Activated CD8-positive, alpha-beta memory T cell treated with anti-CD3 and anti-CD28 coated beads for 36 hours (primary cell): ENCODE results near the gene PSMB8. TPM values are rescaled to one million over a fixed set of nuclear protein-coding genes. Genes with fewer than 3 reads are reported as not detected.
"Not testable (repeated sequence)": the region's sequence is repeated elsewhere in the genome, so short reads cannot be mapped to it uniquely, and the experiment has no call there.

Experiments
- CTCF ChIA-PET: fragments of 350-600 bp; sonication (Branson Sonifier 250); formaldehyde crosslinking; loops from one replicate; lab custom pipeline; 2021; ENCODE audit warnings: antibody characterized with exemption; lab: Charles Lee
- POLR2A ChIA-PET: fragments of 350-600 bp; sonication (Branson Sonifier 250); formaldehyde crosslinking; loops from one replicate; lab custom pipeline; 2021; ENCODE audit warnings: antibody characterized with exemption; lab: Charles Lee
- total RNA-seq, 2 experiments: library from RNA; stranded (reverse); gene quantifications; one replicate each; pipeline ENCODE4 v1.2.3, GENCODE V29; 2021

PSMB8 gene
- total RNA-seq: 100 to 1,000 TPM; 295 TPM

GRCh38 chr6:32843979-32844838, at the start of gene PSMB8:
PSMB8 (minus strand) TSS chr6:32844047; CDS start chr6:32843996, 51 bp downstream.
- CTCF ChIA-PET: interaction anchor here (1.0 to 10.6 kb wide), 7 partner anchors 10 to 127 kb away, joined by 3 to 146 read pairs (median 6); partner anchors contain the start of genes PSMB9 and TAP1
- POLR2A ChIA-PET: interaction anchor here (0.7 to 3.5 kb wide), 7 partner anchors 10 to 481 kb away, joined by 3 to 67 read pairs (median 8); partner anchors contain the start of genes PSMB9 and TAP1

- ChIA-PET CTCF (interaction anchor here (1.2 to 1.3 kb wide), 2 partner anchors 43 to 94 kb away, joined by 4 to 6 read pairs; no protein-coding TSS in a partner anchor), POLR2A (no interaction called here)
Observed at GRCh38 chr6:32890831-32891230, 47.0 kb upstream of the PSMB8 start.

GRCh38 chr6:32889533-32889932, 45.7 kb upstream of the PSMB8 start:
- ChIA-PET POLR2A (no interaction called here), CTCF (interaction anchor here (1.2 to 1.3 kb wide), 2 partner anchors 44 to 95 kb away, joined by 4 to 6 read pairs; no protein-coding TSS in a partner anchor)

- ChIA-PET CTCF (interaction anchor here (1.5 kb wide), 1 partner anchor 59 kb away, joined by 3 read pairs; no protein-coding TSS in a partner anchor), POLR2A (no interaction called here)
Observed at GRCh38 chr6:32888576-32888975, 44.7 kb upstream of the PSMB8 start.

GRCh38 chr6:32887616-32888015, 43.8 kb upstream of the PSMB8 start:
- CTCF ChIA-PET: interaction anchor here (1.5 kb wide), 1 partner anchor 60 kb away, joined by 3 read pairs; no protein-coding TSS in a partner anchor
- POLR2A ChIA-PET: no interaction called here

- ChIA-PET POLR2A (interaction anchor here (0.6 to 1.0 kb wide), 2 partner anchors 98 to 259 kb away, joined by 3 read pairs; no protein-coding TSS in a partner anchor), CTCF (interaction anchor here (0.9 to 5.3 kb wide), 12 partner anchors 18 to 114 kb away, joined by 3 to 35 read pairs (median 4); partner anchors contain the start of genes HLA-DMA and TAP2)
Observed at GRCh38 chr6:32886681-32887383, 43.0 kb upstream of the PSMB8 start.

GRCh38 chr6:32885698-32886286, 41.9 kb upstream of the PSMB8 start:
- ChIA-PET POLR2A (interaction anchor here (0.6 to 1.0 kb wide), 3 partner anchors 86 to 258 kb away, joined by 3 read pairs; no protein-coding TSS in a partner anchor), CTCF (interaction anchor here (0.5 to 5.3 kb wide), 17 partner anchors 9 to 422 kb away, joined by 3 to 35 read pairs (median 4); partner anchors contain the start of genes HLA-DMA and TAP2)

GRCh38 chr6:32883789-32884188, 39.9 kb upstream of the PSMB8 start:
- CTCF ChIA-PET: interaction anchor here (5.3 kb wide), 1 partner anchor 70 kb away, joined by 24 read pairs; the partner anchor contains the start of gene HLA-DMA
- POLR2A ChIA-PET: no interaction called here

GRCh38 chr6:32882879-32883250, 39.0 kb upstream of the PSMB8 start:
- ChIA-PET POLR2A (interaction anchor here (1.1 kb wide), 1 partner anchor 91 kb away, joined by 4 read pairs; no protein-coding TSS in a partner anchor), CTCF (interaction anchor here (1.0 to 5.3 kb wide), 4 partner anchors 15 to 183 kb away, joined by 3 to 24 read pairs (median 3); partner anchors contain the start of genes HLA-DMA and TAP2)

GRCh38 chr6:32880962-32881361, 37.1 kb upstream of the PSMB8 start:
- CTCF ChIA-PET: interaction anchor here (0.7 to 1.0 kb wide), 2 partner anchors 13 to 85 kb away, joined by 3 read pairs; no protein-coding TSS in a partner anchor
- POLR2A ChIA-PET: not testable (repeated sequence)

- POLR2A ChIA-PET: no interaction called here
Observed at GRCh38 chr6:32879691-32880090, 35.8 kb upstream of the PSMB8 start.

GRCh38 chr6:32876603-32877002, 32.8 kb upstream of the PSMB8 start:
- ChIA-PET CTCF (interaction anchor here (1.1 to 1.4 kb wide), 2 partner anchors 38 to 71 kb away, joined by 3 to 4 read pairs; partner anchors contain the start of gene TAP2), POLR2A (interaction anchor here (0.6 kb wide), 1 partner anchor 62 kb away, joined by 4 read pairs; no protein-coding TSS in a partner anchor)

More at GRCh38 chr6:32879691-32880090, 35.8 kb upstream of the PSMB8 start:
- CTCF ChIA-PET: interaction anchor here (0.6 to 1.4 kb wide), 3 partner anchors 12 to 41 kb away, joined by 3 to 4 read pairs (median 4); partner anchors contain the start of gene TAP2

- CTCF ChIA-PET, POLR2A ChIA-PET: not testable (repeated sequence)
Observed at GRCh38 chr6:32873947-32874346, 30.1 kb upstream of the PSMB8 start.

- ChIA-PET CTCF (interaction anchor here (0.6 to 6.6 kb wide), 20 partner anchors 12 to 458 kb away, joined by 3 to 74 read pairs (median 4); partner anchors contain the start of genes PSMB8, PSMB9, TAP1 and TAP2), POLR2A (interaction anchor here (0.8 to 3.2 kb wide), 6 partner anchors 10 to 104 kb away, joined by 3 to 34 read pairs (median 6); partner anchors contain the start of genes PSMB8 and TAP2)
Observed at GRCh38 chr6:32868257-32868788, 24.5 kb upstream of the PSMB8 start.

- CTCF ChIA-PET: interaction anchor here (0.8 to 6.6 kb wide), 19 partner anchors 11 to 458 kb away, joined by 3 to 74 read pairs (median 4); partner anchors contain the start of genes PSMB8, PSMB9, TAP1 and TAP2
- POLR2A ChIA-PET: interaction anchor here (0.8 to 3.2 kb wide), 6 partner anchors 10 to 104 kb away, joined by 3 to 34 read pairs (median 6); partner anchors contain the start of genes PSMB8 and TAP2
Observed at GRCh38 chr6:32867554-32868256, 23.9 kb upstream of the PSMB8 start.

- CTCF ChIA-PET: interaction anchor here (0.7 to 6.6 kb wide), 11 partner anchors 10 to 900 kb away, joined by 3 to 74 read pairs (median 5); partner anchors contain the start of genes ITPR3, PSMB8, PSMB9 and TAP1
Observed at GRCh38 chr6:32867022-32867477, 23.2 kb upstream of the PSMB8 start.

More at GRCh38 chr6:32867022-32867477, 23.2 kb upstream of the PSMB8 start:
- POLR2A ChIA-PET: interaction anchor here (1.3 to 3.2 kb wide), 3 partner anchors 9 to 28 kb away, joined by 3 to 34 read pairs (median 9); partner anchors contain the start of genes PSMB8 and TAP2
